Transverse colon (tissue), 3 donors: ENCODE results near the gene STAMBPL1.

Source experiments
- POLR2A ChIP-seq: fragments of 450-650 bp; IDR thresholded peaks from one replicate; pipeline ENCODE4 v1.6.1; 2016; ENCODE audit warnings: antibody characterized with exemption, mild to moderate bottlenecking, moderate library complexity
- TF ChIP-seq, protein P1 (sequence below), 5 experiments: fragments of 200-600 bp in 3 of 5; fragments of 450-650 bp in 2 of 5; sonication (generic) in 3 of 5; IDR thresholded peaks; 1 replicate in 2 of 5; 2 replicates in 3 of 5; pipeline ENCODE4 v1.5.1; 2016 to 2017; ENCODE audit warnings: antibody characterized with exemption in 5 of 5, inconsistent platforms in 3 of 5, mild to moderate bottlenecking in 2 of 5, moderate library complexity in 1 of 5

DNA sequence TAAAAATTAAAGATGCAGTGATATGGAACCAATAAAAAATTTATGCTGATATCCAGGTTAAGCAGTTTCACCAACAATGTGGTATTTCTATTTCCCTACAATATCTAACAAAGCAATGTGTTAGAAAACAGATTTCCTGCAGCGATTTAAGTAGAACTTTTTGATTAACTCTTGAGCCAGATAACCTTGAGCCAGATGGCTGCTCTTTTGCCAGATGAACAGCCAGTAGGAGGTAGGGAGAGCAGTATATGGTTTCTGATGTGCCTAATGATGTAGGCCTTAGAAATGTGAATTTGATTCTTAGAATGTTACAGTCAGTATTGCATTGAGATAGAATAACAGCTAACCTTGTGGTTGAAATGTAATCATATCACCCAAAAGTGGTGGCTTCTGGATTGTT lies 31.1 kb downstream of the STAMBPL1 start:
- TF ChIP-seq, protein P1, sequence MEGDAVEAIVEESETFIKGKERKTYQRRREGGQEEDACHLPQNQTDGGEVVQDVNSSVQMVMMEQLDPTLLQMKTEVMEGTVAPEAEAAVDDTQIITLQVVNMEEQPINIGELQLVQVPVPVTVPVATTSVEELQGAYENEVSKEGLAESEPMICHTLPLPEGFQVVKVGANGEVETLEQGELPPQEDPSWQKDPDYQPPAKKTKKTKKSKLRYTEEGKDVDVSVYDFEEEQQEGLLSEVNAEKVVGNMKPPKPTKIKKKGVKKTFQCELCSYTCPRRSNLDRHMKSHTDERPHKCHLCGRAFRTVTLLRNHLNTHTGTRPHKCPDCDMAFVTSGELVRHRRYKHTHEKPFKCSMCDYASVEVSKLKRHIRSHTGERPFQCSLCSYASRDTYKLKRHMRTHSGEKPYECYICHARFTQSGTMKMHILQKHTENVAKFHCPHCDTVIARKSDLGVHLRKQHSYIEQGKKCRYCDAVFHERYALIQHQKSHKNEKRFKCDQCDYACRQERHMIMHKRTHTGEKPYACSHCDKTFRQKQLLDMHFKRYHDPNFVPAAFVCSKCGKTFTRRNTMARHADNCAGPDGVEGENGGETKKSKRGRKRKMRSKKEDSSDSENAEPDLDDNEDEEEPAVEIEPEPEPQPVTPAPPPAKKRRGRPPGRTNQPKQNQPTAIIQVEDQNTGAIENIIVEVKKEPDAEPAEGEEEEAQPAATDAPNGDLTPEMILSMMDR (IDR thresholded peaks at IDR 0.05): no peak
- TF ChIP-seq POLR2A: no peak
